IPS-NIHi11 (cell line): ENCODE data around the gene JAKMIP2.
A peak's percentile ranks its signal among the peaks of the same experiment; 100 is the strongest.
"Not testable (repeated sequence)": the region's sequence is repeated elsewhere in the genome, so short reads cannot be mapped to it uniquely, and the experiment has no call there.

Experiments used
- DNase-seq: peaks from one replicate; pipeline ENCODE4 v3.0.0; 2012; ENCODE audit warnings: mixed read lengths, low spot score

The JAKMIP2 gene

DNA sequence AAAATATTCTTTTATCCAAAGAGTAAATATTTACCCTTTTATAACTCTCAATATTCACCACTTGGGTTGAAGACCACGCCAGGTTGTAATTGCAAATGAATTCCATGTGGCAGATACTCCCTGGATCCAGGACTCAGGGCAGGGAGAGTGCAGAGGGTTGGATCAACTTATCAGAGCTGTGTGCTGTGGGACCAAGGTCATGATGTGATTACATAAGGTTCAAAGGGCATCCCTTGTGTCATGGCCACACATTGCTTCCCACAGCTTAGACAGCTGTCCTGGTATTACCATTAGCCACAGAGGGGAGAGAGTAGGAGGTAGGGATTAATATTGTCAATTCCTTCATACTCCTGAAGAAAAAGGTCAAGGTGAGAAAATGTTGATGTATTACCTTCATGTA, 133.9 kb downstream of the JAKMIP2 start:
- DNase-seq: no peak

DNA sequence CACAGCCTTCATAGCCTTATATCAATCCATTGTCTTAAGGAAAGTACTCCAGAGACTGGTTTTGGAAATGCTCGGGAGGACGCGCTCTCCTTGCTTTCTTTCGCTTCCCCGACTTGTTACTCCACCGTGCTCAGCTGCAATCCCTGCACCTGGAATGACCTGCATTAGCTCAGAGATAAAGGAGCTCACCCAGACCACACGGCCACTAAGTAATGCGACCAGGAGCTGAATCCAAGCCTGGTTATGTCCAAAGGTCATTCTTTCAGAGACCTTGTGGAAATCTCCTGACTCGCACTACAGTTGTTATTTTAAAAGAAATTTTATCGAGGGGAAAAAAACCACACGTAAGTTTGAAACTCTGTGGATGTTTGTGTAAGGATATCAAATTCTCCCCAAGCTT, 137.3 kb downstream of the JAKMIP2 start:
- no peak for DNase-seq

DNA sequence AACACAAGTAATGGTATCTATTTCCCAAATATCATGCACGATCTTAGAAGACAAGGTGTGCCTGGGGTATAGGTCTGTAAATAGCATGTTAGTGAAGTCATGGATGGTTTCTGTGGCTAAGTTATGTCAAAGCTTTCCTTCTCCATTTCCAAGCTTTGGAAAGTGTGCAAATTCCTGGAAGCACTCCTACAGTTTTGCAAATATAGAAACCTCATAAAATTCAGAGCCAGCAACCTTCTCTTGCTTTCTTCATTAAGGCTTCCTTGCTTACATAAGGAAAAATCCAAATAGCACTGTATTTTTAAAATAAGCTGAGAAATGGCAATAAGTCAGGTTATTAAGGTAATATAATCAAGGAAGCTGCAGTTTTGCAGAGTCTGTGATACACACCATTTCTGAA, 138.1 kb downstream of the JAKMIP2 start:
- no peak for DNase-seq

- DNase-seq: no peak
These were observed 139.4 kb downstream of the JAKMIP2 start for GRCh38 chr5:147643142-147643541.

GRCh38 chr5:147642666-147643065, 139.9 kb downstream of the JAKMIP2 start:
- no peak for DNase-seq

- no peak for DNase-seq
These were observed 143.2 kb downstream of the JAKMIP2 start for GRCh38 chr5:147639321-147639720.

- DNase-seq: no peak
These were observed 145.9 kb downstream of the JAKMIP2 start for GRCh38 chr5:147636729-147636984.

DNA sequence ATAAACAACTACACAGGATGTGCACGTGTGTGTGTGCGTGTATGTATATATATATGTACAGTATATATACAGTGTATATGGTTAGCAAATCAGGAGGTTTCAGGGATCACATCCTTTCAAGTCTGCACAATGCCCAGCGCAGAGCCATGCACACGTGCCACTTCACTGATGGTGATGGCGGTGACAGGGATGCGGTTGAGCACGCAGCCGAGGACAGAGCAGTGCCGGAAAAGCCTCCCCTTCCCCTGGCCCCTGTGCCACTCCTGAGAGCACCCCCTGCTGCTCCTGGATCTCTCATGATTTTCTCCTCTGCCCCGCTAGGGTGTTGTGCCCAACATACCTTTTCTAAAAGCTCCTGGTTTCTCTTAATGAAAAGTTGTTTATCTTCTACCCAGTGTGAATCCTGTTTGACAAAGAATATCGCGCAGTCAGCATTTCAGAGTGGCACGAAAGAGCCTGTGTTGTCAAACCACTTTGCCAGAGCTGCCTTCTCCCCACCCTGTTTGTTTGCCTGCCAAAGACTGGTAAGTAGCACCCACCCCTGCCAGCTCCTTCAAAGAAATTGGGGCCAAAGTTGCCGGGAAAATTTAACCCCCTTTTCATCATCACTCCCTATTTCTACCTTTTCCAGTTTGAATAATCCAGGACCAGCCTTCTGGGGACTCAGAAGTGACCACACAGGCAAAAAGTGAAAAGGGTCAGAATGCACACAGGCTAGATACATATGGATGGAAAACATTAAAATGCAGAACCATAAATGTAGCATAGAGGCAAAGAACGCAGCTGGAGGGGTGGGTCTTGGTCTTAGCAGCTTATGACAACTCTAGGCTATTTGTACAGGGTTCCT, 146.4 kb downstream of the JAKMIP2 start:
- no peak for DNase-seq

GRCh38 chr5:147635439-147635838, 147.1 kb downstream of the JAKMIP2 start:
- not testable (repeated sequence) for DNase-seq

DNA sequence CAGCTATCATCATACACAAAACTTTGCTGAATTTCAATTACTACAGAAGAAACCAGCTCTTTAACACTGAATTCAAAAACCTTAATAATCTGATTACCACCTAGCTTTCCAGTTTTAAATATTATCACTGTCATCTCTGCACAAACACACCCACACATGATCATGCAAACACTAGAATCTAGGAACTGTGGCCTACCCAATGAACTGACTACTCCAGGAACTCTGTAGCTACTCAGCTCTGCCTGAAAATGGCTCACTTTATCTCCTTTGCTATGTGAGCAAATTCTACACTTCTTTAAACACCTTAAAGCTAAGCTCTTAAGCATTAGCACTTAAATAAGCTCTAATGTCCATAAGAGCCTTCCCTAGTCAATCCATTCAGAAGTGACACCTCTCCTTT, 149.4 kb downstream of the JAKMIP2 start:
- DNase-seq: no peak

GRCh38 chr5:147631428-147632003, 151.0 kb downstream of the JAKMIP2 start:
- no peak for DNase-seq

DNA sequence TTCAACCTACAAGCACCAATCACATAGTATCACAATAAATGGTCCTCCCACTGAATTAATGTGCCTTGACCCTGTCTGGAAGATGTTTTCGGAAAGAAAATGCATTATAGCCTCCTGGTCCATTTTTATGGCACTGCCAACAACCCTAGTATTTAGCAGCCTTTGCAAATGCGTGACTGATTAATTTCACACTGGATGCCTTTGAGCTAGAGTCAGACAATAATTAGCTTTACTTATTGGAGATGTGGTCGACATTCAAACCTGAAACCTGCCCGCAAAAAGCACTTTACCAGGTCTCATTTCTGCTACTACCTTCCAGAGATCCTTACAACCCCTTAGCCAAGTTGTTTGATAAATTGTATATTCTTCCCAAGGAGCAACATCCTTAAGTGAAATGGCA, 153.3 kb downstream of the JAKMIP2 start:
- no peak for DNase-seq

DNA sequence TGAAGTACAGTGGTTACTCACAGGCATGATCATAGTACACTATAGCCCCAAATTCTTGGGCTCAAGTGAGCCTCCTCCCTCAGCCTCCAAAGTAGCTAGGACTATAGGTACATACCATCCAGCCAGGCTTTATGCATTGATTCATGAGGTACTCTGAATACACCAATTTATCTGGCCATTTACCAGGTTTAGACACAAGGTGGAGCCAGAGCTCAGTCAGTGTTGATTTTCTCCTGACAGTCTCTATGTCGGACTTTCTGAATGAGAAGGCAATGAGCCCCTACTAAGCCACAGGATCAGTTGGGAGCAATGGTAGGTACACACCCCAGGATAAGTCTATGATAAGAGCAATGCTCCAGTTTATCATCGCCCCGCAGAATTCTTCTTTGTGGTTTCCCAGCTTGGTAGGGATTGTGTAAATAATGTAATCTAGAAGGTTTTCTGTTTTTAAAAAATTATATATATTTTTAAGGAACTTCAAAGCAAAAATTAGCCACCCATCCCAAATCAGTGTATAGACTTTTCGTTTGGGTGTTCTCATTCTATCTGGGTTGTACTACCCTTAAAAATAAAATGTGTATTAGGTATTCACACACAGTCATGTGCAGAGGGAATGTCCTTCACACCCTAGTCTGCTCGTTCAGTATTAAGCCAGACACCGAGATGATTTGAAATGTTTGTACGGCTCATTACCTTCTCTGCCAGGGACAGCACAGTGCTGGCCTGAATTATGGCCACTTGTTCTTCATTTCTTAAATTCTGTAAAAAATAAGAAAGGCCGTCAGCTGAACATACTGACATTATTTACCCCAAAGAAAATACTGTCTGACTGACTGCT, 154.3 kb downstream of the JAKMIP2 start:
- DNase-seq: peak; percentile 69

DNA sequence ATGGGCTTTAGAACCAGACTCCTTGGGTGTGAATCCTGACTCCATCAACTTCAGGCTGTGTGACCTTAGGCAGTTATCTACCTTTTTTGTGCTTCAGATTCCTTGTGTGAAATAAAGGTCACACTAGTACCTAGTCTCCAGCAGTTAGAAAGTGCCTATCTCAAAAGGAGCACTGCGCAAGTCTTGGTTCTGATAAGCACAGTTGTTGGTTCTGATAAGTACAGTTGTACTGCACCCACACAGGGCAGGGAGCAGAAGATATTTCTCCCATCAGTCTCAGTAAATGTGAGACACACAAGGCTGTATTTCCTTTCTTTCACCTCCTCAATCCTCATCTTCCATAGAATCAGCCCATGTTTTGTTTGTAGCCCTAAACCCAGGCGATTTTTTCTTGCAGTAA, 156.1 kb downstream of the JAKMIP2 start:
- DNase-seq: no peak

DNA sequence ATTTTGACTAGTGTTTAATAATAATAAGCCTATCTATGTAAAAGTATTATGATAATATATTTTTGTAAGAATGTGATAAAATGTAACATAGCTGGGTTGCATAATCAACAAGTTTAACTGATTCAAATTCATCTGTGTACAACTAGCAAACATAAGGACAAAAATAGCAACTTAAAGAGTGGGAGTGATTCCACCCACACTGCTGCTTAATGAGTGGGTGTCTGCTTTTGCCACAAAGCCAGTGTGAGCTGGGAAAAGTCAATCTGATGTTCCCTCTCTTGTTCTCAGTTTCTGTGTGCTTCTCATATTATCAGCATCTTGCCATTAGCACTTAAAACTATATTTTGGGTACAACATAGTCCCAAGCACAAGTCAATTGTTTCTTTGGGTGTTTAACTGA, 161.5 kb downstream of the JAKMIP2 start:
- DNase-seq: no peak

GRCh38 chr5:147619281-147619878, 163.1 kb downstream of the JAKMIP2 start:
- DNase-seq: no peak

DNA sequence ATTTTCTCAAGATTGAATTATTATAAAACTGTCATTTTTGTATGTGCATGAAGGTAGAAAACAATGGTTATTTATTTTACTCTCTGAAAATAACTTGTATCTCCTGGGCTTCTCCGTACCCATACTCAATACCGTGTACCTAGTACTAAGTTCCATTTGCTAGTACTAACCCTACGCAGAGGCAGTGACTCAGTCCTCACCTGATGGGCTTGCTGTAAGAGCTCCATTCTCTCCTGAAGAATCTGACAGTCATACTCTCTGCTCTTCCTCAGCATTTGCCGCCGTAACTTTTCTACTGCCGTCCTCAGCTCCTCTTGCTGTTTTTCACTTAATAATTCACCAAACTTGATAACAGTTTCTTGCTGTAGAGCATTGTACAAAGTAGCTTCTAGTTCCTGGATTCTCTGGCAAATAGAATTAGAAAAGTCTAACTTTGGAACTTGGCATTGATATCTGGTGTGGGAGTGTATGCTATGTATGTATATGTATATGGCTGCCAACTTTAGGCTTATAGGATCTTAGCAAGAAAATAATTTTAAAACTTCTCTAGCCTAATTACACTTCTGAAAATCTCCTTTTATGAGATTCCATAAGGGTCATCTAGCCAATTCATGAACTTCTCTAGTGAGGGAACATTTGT, 164.7 kb downstream of the JAKMIP2 start:
- DNase-seq: no peak

DNA sequence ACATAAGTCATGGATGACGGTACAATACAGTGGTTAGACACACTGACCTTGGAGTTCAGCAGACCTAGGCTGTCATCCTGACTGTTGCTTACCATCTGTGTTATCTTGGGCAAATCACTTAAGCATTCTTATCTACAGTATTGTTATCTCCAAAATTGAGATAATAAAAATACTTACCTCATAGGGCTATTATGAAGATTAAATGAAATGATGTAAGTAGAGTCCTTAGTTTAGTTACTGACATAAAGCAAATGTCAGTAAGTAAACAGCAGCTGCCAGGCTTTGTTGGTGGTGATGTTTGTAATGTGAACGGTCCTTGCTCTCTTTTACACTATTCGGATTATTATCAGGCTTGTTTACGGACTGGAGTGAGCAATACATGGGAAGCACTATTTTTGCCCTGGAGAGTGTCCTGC, 165.3 kb downstream of the JAKMIP2 start:
- no peak for DNase-seq

DNA sequence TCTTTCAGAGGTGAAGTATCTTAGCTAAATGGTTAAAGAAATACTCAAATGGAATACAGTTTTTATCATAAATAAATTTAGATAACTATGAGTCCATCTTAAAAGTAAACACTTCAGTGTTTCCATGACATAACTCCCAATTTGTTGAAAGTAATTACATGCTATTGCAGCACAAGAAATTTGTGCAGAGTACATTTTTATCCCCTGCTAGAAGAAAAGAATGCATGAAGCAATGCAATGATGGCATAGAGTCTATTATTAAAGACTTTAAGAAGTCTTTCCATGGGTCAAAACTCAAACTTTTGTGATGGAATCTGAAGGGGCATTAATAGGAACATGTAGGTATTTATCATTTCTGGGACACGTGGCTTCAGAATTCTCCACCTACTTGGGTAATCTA, 166.1 kb downstream of the JAKMIP2 start:
- DNase-seq: no peak

DNA sequence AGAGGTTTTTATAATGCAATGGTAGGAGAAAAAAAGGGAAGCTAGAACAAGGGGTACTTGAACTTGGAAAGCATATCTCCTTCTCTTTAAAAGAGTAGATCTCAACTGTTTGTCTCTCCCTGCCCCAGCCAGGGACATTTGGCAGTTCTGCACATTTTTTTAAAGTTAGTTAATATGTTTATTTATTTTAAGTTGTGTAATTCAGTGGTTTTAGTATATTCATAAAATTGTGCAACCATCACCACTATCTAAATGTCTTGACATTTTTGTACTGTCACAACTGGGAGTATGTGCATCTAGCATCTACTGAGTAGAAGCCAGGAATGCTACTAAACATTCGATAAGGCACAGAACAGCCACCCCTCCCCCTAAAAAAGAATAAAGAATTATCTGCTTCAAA, 169.2 kb downstream of the JAKMIP2 start:
- no peak for DNase-seq

GRCh38 chr5:147611483-147611882, 171.0 kb downstream of the JAKMIP2 start:
- peak; percentile 26 for DNase-seq

GRCh38 chr5:147610798-147611197, 171.7 kb downstream of the JAKMIP2 start:
- no peak for DNase-seq
